NCI-H146 treated with DMSO at 0.1 percent for 48 hours (cell line): ENCODE measurements around the gene SLC10A4.
"Not testable (repeated sequence)": the region's sequence is repeated elsewhere in the genome, so short reads cannot be mapped to it uniquely, and the experiment has no call there.

Experiments
- DNase-seq: peaks from one replicate; lab custom pipeline; 2025; ENCODE audit not compliant: unreplicated experiment; lab: John Stamatoyannopoulos, UW

The SLC10A4 gene

GRCh38 chr4:48483006-48483776 lies at the start of gene SLC10A4:
Gene SLC10A4 (plus strand): TSS chr4:48483343. CDS start chr4:48483562, 219 bp downstream.
- DNase-seq = peak; percentile 45

GRCh38 chr4:48436318-48436717 lies 46.8 kb upstream of the SLC10A4 start:
- no peak for DNase-seq

GRCh38 chr4:48439988-48440387 lies 43.2 kb upstream of the SLC10A4 start:
- no peak for DNase-seq

GRCh38 chr4:48440914-48441313 lies 42.2 kb upstream of the SLC10A4 start:
- DNase-seq = not testable (repeated sequence)

- no peak for DNase-seq
Measured at GRCh38 chr4:48445704-48446103, 37.4 kb upstream of the SLC10A4 start.

GRCh38 chr4:48446642-48447041 lies 36.5 kb upstream of the SLC10A4 start:
- DNase-seq = no peak

GRCh38 chr4:48449151-48449550 lies 34.0 kb upstream of the SLC10A4 start:
- no peak for DNase-seq

- DNase-seq = no peak
Measured at GRCh38 chr4:48450740-48451139, 32.4 kb upstream of the SLC10A4 start.

- DNase-seq = not testable (repeated sequence)
Measured at GRCh38 chr4:48451656-48452055, 31.5 kb upstream of the SLC10A4 start.

- no peak for DNase-seq
Measured at GRCh38 chr4:48454591-48454990, 28.6 kb upstream of the SLC10A4 start.

GRCh38 chr4:48461000-48461399 lies 22.1 kb upstream of the SLC10A4 start:
- no peak for DNase-seq

- no peak for DNase-seq
Measured at GRCh38 chr4:48462363-48462762, 20.8 kb upstream of the SLC10A4 start.

- DNase-seq = no peak
Measured at GRCh38 chr4:48467442-48467841, 15.7 kb upstream of the SLC10A4 start.

GRCh38 chr4:48467891-48468290 lies 15.3 kb upstream of the SLC10A4 start:
- DNase-seq = no peak

GRCh38 chr4:48470137-48470536 lies 13.0 kb upstream of the SLC10A4 start:
- no peak for DNase-seq

GRCh38 chr4:48470570-48470969 lies 12.6 kb upstream of the SLC10A4 start:
- no peak for DNase-seq

GRCh38 chr4:48472794-48473193 lies 10.3 kb upstream of the SLC10A4 start:
- no peak for DNase-seq

- DNase-seq = no peak
Measured at GRCh38 chr4:48475770-48476169, 7.4 kb upstream of the SLC10A4 start.

GRCh38 chr4:48478273-48478672 lies 4.9 kb upstream of the SLC10A4 start:
- no peak for DNase-seq

GRCh38 chr4:48481581-48481980 lies 1.6 kb upstream of the SLC10A4 start:
- DNase-seq = no peak

- no peak for DNase-seq
Measured at GRCh38 chr4:48483777-48484493, 792 bp downstream of the SLC10A4 start.

GRCh38 chr4:48484494-48485168 lies 1.5 kb downstream of the SLC10A4 start:
- no peak for DNase-seq
